GM21717 (cell line): ENCODE measurements around the gene IFITM1.
"Not testable (repeated sequence)": the region's sequence is repeated elsewhere in the genome, so short reads cannot be mapped to it uniquely, and the experiment has no call there.

ENCODE experiments used
- ATAC-seq: cut with Tn5 transposase; IDR thresholded peaks from one replicate; pipeline ENCODE4 v1.9.1; 2021; ENCODE audit warnings: mild to moderate bottlenecking, moderate library complexity; ENCODE audit not compliant: unreplicated experiment

Gene IFITM1

GRCh38 chr11:282630-283360, 31.0 kb upstream of the IFITM1 start:
- ATAC-seq = no peak

DNA sequence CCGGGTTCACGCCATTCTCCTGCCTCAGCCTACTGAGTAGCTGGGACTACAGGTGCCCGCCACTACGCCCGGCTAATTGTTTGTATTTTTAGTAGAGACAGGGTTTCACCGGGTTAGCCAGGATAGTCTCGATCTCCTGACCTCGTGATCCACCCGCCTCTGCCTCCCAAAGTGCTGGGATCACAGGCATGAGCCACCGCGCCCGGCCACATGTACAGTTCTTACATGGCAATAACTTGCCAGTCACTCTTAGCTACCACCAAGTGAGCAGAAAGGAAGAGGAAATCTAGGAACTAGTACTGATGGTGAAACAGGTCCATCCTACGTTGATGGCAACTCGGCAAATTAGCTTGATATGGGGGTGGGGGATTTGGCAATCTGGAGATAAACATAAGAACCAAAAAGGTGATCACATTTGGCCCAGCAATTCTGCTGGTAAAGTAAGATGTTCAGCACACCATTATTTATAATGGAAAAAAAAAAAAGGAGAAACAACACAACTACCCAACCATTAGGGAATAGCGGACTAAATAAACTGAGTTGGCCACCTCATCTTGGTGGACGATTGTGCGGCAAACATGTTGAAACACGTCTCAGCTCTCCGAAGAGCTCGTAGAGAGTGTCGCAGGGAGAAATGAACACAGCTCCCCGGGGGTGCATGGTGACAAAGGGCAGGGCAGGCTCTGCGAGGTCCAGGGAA, 30.3 kb upstream of the IFITM1 start:
- no peak for ATAC-seq

DNA sequence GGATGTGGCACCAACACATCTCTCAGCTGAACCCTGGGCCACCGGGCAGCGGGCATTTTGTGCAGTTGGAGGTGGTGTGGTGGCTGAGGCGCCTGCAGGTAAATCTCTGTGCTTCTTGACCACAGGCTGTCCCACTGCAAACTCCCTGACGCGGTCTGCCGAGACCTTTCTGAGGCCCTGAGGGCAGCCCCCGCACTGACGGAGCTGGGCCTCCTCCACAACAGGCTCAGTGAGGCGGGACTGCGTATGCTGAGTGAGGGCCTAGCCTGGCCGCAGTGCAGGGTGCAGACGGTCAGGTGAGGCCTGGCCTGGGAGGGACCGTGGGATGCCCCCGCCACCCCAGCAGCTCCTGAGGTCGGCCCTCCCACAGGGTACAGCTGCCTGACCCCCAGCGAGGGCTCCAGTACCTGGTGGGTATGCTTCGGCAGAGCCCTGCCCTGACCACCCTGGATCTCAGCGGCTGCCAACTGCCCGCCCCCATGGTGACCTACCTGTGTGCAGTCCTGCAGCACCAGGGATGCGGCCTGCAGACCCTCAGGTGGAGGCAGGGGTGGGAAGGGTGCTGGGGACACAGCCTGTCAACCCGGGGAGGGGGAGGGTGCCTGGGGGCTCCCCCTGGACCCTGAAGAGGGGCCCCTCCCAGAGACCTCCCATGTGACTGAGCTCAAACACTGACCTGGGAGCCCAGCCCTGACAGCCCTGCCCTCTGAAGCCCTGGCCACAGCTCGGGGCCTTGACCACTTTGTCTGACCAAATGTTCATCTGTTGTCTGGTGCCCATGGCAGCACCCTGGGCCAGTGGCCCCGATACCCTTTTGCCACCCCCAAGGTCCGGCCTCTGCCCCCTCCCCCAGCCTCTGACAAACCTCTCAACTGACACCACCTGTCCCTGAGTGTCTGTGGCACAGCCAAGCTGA, 29.5 kb upstream of the IFITM1 start:
- ATAC-seq = no peak

DNA sequence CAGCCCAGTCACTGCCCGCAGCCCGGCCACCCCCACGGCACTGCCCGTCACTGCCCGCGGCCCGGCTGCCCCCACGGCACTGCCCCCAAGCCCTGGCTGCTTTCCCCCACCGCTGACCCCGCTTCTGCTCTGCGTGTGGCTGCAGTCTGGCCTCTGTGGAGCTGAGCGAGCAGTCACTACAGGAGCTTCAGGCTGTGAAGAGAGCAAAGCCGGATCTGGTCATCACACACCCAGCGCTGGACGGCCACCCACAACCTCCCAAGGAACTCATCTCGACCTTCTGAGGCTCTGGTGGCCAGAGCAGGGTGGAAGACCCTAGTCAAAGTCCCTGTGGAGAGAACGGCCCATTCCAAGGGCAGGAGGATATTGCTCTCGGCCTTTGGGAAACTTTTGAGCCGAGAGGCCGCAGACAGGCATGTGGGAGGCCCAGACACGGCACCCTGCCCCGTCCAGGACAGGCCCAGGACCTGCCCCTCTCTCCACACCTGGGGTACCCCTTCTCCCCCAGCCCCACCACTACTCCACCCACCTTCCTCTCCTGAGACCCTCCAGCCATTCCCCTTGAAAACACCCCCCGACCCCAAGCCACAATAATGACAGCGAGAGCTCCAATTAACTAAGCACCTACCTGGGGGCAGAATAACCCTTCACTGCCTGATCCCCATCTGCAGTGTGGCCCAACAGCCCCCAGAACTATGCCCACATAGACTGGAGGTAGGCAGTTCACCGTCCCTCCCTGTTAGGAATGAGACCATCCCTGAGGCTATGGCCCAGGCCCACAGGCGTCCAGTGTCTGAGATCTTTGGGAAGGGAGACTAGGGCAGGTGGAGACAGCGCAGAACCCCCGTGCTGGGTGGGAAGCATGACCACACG, 28.6 kb upstream of the IFITM1 start:
- ATAC-seq = no peak

GRCh38 chr11:285894-286220, 28.0 kb upstream of the IFITM1 start:
- no peak for ATAC-seq

DNA sequence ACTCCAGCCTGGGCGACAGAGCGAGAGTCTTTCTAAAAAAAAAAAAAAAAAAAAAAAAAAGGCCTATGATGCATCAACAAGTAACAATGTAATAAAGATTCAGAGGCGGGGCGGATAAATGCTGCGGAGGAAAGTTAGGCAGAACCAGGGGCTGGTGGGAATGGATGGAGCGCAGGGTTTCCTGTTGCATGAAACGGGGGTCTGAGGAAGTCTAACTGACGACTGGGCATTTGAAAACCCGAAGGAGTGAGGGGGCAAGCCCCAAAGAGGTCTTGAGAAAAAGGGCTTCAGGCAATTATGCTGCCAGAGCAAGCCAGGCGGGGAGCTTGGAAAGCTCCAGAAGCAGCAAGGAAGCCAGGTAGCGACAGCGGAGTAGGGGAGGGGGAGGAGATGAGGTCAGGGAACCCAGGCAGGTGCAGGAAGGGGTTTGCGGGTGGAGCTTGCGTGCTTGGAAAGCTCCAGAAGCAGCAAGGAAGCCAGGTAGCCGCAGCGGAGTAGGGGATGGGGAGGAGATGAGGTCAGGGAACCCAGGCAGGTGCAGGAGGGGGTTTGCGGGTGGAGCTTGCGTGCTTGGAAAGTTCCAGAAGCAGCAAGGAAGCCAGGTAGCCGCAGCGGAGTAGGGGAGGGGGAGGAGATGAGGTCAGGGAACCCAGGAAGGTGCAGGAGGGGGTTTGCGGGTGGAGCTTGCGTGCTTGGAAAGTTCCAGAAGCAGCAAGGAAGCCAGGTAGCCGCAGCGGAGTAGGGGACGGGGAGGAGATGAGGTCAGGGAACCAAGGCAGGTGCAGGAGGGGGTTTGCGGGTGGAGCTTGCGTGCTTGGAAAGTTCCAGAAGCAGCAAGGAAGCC, 26.6 kb upstream of the IFITM1 start:
- not testable (repeated sequence) for ATAC-seq

GRCh38 chr11:287821-288477, 25.9 kb upstream of the IFITM1 start:
- ATAC-seq = no peak

- ATAC-seq = no peak
Observed at GRCh38 chr11:288478-289397, 25.1 kb upstream of the IFITM1 start, which contains the start of gene PGGHG. Gene PGGHG (plus strand): TSS chr11:289126. CDS start chr11:289817, 691 bp downstream.

DNA sequence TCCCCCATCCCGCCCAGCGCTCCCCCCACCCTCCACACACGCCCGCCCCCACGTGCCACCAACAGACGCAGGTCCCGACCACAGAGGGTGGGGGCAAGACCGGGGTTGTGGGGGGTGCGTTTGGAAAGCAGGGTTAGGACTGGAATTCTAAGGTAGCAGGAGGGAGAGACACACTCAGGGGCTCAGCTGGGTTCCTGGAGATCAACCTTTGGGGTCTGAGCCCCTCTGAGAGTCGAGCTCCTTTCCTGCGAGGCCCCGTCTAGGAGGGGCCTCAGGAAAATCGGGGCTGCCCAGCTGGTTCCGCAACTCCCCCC, 24.5 kb upstream of the IFITM1 start:
- ATAC-seq = no peak

DNA sequence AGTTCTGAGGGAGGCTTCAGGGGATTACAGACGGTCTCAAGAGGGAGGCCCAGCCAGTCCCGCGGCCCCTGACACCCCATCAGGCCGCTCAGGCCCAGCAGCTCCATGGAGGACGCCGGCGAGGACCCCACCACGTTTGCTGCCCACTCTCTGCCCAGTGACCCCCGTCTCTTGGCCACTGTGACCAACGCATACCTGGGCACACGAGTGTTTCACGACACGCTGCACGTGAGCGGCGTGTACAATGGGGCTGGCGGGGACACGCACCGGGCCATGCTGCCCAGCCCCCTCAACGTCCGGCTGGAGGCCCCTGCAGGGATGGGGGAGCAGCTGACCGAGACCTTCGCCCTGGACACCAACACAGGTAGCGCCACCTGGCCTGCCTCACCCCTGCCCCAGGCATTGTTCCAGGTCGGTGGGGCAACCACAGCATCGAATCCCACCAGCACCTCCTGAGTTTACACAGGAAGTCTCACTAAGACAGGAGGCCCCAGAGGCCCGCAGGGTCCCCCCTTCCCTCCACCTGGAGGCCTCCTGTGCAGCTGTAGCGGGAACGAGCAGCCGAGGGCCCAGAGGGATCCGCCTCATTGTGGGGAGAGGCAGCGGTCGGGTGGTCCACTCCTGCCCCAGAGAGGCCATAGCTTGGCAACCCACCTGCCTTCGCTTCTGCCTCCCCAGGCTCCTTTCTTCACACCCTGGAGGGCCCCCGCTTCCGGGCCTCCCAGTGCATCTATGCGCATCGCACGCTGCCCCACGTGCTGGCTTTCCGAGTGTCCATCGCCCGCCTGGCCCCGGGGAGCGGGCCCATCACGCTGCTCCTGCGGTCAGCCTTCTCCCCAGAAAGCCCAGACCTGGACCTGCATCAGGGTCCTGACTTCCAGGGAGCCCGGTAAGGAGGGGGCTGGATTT, 23.9 kb upstream of the IFITM1 start:
- no peak for ATAC-seq

DNA sequence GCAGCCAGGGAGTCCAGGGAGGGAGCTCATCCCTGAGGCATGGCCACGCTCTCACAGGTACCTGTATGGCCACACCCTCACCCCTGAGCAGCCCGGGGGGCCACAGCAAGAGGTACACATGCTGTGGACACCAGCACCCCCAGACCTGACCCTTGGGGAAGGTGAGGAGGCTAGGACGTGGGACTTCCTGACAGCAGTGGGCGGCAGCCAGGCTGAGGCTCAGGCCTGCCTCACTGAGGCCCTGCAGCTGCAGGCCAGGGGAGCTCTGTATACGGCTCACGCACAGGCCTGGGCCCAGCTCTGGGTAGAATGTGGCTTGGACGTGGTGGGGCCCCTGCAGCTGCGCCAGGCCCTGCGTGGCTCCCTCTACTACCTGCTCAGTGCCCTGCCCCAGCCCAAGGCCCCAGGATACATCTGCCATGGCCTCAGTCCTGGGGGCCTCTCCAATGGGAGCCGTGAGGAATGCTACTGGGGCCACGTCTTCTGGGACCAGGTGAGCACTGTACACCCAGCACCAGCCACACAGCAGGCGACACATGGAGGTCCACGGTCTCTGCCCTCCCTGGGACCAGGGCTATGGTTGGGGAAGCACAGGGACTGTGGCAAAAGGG, 23.1 kb upstream of the IFITM1 start:
- ATAC-seq = no peak

- no peak for ATAC-seq
Observed at GRCh38 chr11:291281-292210, 22.3 kb upstream of the IFITM1 start.

- no peak for ATAC-seq
Observed at GRCh38 chr11:292211-293121, 21.4 kb upstream of the IFITM1 start.

GRCh38 chr11:293271-293851, 20.5 kb upstream of the IFITM1 start:
- ATAC-seq = no peak
